Astrocyte (in vitro differentiated cells and primary cell): ENCODE data around the gene FNDC5.

Source experiments
- EZH2 ChIP-seq: IDR thresholded peaks from 2 replicates; pipeline ENCODE4 v1.6.1; 2012; ENCODE audit warnings: mild to moderate bottlenecking, low read length, inconsistent platforms; ENCODE audit not compliant: insufficient read depth
- TF ChIP-seq, protein P1 (sequence below): IDR thresholded peaks from 2 replicates; pipeline ENCODE4 v1.5.1; 2011; ENCODE audit warnings: low read depth, mild to moderate bottlenecking, inconsistent platforms, low read length, moderate library complexity; ENCODE audit not compliant: insufficient read depth

DNA sequence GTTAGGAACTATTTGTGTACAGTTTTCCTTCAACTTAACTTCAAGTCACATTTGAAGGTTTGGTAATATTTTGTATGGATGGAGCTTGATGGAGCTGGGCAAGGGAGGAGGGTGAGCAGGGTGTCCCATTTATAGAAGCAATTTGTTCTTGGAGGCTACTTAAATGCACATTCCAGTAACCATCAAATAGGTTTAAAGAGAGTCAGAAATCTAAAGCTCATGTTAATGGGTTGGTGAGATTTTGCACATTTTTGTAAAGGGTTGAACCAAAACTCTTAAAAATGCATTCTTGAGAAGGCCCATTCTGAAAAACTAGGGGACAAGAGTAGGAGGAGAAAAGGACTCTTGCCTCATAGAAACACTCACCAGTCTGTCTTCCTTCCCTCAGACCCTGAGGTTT lies 10.1 kb downstream of the FNDC5 start:
- TF ChIP-seq, protein P1, sequence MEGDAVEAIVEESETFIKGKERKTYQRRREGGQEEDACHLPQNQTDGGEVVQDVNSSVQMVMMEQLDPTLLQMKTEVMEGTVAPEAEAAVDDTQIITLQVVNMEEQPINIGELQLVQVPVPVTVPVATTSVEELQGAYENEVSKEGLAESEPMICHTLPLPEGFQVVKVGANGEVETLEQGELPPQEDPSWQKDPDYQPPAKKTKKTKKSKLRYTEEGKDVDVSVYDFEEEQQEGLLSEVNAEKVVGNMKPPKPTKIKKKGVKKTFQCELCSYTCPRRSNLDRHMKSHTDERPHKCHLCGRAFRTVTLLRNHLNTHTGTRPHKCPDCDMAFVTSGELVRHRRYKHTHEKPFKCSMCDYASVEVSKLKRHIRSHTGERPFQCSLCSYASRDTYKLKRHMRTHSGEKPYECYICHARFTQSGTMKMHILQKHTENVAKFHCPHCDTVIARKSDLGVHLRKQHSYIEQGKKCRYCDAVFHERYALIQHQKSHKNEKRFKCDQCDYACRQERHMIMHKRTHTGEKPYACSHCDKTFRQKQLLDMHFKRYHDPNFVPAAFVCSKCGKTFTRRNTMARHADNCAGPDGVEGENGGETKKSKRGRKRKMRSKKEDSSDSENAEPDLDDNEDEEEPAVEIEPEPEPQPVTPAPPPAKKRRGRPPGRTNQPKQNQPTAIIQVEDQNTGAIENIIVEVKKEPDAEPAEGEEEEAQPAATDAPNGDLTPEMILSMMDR = no peak
- no peak for TF ChIP-seq EZH2
